Transverse colon (tissue), 3 donors: ENCODE measurements around the gene COG5.

Experiments used
- CTCF ChIP-seq, 5 experiments: fragments of 200-600 bp in 3 of 5; fragments of 450-650 bp in 2 of 5; sonication (generic) in 3 of 5; IDR thresholded peaks; 1 replicate in 2 of 5; 2 replicates in 3 of 5; pipeline ENCODE4 v1.5.1; 2016 to 2017; ENCODE audit warnings: antibody characterized with exemption in 5 of 5, inconsistent platforms in 3 of 5, mild to moderate bottlenecking in 2 of 5, moderate library complexity in 1 of 5
- POLR2A ChIP-seq: fragments of 450-650 bp; IDR thresholded peaks from one replicate; pipeline ENCODE4 v1.6.1; 2016; ENCODE audit warnings: antibody characterized with exemption, mild to moderate bottlenecking, moderate library complexity

- no peak for TF ChIP-seq POLR2A
- TF ChIP-seq CTCF (IDR thresholded peaks at IDR 0.05) = no peak
Measured at GRCh38 chr7:107559864-107560263, 3.9 kb downstream of the COG5 start.
